GM12865 (cell line): ENCODE data around the gene PLCG1.

Experiments used
- DNase-seq: peaks from one replicate; pipeline ENCODE4 v3.0.0; 2010; ENCODE audit warnings: low read depth
- H3K4me3 ChIP-seq: 2 replicates; pipeline ENCODE4 v1.5.1; 2011; ENCODE audit warnings: mild to moderate bottlenecking, low read depth, low read length, control low read depth
- CTCF ChIP-seq: IDR thresholded peaks from 2 replicates; pipeline ENCODE4 v1.5.1; 2011; ENCODE audit warnings: low read length, control low read depth, low read depth, inconsistent platforms; ENCODE audit not compliant: insufficient read depth; ENCODE audit errors: missing control alignments

PLCG1 gene

GRCh38 chr20:41182296-41183212, 45.2 kb downstream of the PLCG1 start:
- DNase-seq = no peak
- H3K4me3 ChIP-seq = no peak overlapping the region
- no peak for TF ChIP-seq CTCF

GRCh38 chr20:41183391-41183790, 46.0 kb downstream of the PLCG1 start:
- H3K4me3 ChIP-seq = no peak overlapping the region
- no peak for DNase-seq
- TF ChIP-seq CTCF = no peak

- no peak overlapping the region for H3K4me3 ChIP-seq
- no peak for TF ChIP-seq CTCF
- no peak for DNase-seq
Observed at GRCh38 chr20:41183831-41184230, 46.5 kb downstream of the PLCG1 start.

GRCh38 chr20:41185013-41185757, 47.8 kb downstream of the PLCG1 start:
- no peak for TF ChIP-seq CTCF
- no peak overlapping the region for H3K4me3 ChIP-seq
- no peak for DNase-seq

- TF ChIP-seq CTCF = no peak
- no peak overlapping the region for H3K4me3 ChIP-seq
- DNase-seq = no peak
Observed at GRCh38 chr20:41187668-41188067, 50.3 kb downstream of the PLCG1 start.

GRCh38 chr20:41191562-41192500, 54.5 kb downstream of the PLCG1 start:
- no peak for TF ChIP-seq CTCF

More at GRCh38 chr20:41191562-41192500, 54.5 kb downstream of the PLCG1 start:
- DNase-seq = no peak
- no peak overlapping the region for H3K4me3 ChIP-seq
